Measurements from ENCODE around the gene HDAC4.

HDAC4 gene

DNA sequence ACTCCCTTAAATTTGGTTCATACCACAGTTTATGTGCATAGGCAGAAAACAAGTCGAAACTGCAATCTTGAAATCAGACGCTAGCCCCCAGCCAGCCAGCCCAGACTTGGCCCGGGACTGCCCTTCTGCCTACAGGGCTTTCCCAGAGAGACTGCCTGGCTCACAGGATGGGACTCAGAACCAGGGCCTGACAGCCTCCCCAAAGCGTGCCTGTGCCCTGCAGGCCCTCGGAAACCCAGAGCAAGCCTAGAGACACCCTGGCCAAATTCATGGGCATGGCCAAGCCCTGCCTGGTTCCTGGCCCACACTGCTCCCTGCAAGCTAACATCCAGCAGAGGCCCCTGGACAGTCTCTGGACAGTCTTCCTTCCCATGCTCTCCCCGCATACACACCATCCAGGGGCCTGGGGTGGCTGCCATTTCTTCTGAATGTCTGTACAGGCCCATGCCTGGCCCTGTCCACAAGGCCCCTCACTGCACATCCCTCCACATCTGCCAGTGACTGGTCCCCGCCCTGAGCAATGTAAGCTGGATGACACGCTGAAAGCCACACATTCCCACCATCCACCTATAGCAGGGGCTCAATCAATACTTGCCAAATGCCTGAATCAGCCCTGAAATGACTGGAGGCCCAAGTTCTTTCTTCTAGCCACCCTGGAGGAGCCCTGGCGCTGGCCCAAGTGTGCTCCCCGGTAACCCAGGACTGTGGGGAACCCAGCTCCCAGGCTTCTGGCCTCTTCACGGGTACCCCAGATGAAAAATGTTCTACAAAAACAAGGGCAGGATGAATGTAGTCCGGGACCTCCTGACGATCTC lies 73.1 kb downstream of the HDAC4 start:
- no peak for DNase-seq (ENCODE audit: low read depth in 2 of 2)

DNA sequence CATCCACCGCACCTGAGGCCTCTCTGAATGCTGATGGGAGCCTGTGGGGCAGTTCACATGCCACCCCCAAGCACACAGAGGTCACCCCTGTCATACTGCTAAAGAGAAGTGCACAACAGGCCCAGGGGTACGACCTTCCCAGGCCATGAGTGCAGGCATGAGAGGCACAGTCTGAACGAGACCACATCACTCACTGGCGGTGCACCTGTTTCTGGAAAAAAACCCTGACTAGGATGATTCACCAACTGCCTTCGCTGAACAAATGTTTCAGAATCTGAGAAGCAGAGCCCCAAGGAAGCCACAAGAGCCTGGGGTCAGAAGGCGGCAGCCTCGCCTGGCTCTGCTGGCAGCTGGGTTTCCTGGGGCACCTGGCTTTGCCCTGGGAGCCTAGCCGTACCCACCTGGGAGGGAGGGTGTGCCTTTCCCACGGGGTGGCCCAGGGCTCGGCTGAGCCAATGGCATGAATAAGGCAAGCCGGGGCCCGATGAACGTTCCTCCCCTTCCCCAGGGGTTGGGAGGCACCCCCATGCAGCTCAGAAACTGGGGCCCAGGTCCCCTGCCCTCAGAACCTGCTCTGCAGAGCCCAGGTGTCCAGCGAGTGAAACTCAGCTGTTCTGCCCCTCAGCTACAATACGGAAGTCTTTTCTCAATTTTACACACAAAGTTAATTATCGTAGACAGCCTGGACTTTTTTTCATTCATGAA lies 73.8 kb downstream of the HDAC4 start:
- DNase-seq (ENCODE audit: low read depth in 2 of 2), result no peak

DNA sequence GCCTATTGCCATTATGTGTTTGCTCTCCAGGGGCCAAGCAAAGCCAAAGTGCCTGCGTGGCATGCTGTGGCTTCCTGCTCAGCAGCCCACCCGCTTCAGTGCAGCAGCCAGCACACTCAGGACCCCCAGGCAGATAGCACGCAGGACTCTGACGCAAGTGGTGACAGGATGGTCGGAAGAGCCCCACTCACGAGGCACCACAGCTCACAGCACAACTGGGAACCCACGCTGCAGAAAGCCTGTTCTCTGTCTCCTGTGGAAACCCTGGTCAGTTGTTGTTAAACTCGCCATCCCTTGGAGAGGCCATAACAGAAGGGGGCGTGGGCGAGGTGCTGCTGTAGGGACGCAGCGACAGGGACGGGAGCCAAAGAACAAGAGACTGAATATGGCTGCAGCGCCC lies 76.4 kb downstream of the HDAC4 start:
- no peak for DNase-seq (ENCODE audit: low read depth in 2 of 2)

DNA sequence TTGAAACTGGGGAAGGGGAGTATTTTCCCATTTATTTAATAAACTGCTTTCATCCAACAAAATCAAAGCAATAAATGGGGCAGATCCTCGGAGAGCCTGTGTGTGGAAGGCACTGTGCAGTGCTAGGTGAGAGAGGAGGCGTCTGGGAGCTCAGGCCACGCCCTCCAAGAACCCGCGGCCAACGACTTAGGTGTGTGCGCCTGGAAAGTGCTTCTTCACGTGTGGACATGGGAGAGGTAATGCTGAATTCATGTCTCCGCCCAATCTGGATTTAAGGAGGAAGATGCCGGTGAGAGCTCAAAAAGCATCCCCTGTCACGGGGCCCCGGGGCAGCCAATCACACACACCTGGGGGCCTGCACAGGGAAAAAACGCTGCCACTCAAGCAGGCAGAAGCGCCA lies 77.4 kb downstream of the HDAC4 start:
- DNase-seq (ENCODE audit: low read depth in 2 of 2), result no peak

DNA sequence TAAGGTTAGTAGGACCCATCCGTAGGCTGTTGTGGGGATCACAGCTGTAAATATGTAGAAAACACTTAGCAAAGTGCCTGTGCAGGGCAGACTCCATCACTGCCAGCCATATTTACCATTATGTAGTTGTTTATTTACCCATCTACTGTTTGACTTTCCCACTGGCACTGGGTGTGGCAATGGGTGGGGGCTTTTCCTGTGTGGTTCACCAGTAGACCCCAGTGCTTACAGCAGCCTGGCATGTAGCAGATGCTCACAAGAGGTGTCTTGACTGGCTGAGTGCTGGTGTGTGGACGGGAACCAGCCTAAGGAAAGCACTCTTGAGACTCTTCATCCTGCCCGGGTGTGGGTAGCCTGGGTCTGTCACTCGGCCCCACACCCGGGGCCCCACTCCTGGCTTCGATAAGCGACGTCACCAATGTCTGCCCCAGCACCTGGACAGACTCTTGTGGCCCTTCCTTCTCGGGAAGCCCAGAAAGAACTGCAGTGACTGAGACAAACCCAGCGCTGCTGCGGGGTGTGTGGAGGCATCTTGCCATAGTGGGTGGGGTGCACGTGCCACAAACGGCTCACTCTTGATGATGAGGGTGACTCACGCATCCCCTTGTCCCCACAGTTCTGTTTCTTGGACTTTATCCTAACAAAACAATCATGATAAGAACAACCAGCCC lies 78.3 kb downstream of the HDAC4 start:
- DNase-seq (ENCODE audit: low read depth in 2 of 2), result no peak

DNA sequence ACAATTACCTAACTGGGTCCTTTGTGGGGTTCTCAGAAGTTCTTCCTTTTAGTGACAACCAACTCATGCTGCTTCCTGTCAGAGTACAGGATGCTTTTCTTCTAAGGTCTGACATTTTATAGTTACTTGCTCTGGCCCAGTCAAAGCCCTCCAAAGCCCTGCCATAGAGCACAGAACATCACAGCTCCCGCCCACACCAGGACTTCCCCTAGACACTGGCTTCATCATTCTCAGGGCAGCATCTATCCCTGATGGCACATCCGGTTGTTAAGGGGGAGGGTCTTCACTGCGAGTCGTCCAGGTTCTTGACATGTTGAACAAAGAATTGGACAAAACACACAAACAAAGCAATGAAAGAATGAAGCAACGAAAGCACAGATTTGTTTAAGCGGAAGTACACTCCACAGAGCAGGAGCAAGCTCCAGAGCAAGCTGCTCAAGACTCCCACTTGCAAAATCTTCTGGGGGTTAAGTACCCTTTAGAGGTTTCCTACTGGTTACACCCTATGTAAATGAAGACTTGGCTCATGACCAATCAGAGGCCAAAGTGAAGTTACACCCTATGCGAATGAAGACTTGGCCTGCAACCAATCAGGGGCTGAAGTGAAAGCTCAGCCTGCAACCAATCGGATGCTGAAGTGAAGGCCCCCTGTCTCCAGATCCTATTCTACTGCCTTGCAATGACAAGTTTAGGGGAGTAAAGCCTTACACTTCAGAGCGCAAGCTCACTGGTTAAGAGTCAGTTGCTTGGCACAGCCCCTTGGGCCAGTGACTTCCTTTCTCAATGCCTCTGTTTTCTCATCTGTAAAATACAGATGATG lies 79.0 kb downstream of the HDAC4 start:
- no peak for DNase-seq (ENCODE audit: low read depth in 2 of 2)

DNA sequence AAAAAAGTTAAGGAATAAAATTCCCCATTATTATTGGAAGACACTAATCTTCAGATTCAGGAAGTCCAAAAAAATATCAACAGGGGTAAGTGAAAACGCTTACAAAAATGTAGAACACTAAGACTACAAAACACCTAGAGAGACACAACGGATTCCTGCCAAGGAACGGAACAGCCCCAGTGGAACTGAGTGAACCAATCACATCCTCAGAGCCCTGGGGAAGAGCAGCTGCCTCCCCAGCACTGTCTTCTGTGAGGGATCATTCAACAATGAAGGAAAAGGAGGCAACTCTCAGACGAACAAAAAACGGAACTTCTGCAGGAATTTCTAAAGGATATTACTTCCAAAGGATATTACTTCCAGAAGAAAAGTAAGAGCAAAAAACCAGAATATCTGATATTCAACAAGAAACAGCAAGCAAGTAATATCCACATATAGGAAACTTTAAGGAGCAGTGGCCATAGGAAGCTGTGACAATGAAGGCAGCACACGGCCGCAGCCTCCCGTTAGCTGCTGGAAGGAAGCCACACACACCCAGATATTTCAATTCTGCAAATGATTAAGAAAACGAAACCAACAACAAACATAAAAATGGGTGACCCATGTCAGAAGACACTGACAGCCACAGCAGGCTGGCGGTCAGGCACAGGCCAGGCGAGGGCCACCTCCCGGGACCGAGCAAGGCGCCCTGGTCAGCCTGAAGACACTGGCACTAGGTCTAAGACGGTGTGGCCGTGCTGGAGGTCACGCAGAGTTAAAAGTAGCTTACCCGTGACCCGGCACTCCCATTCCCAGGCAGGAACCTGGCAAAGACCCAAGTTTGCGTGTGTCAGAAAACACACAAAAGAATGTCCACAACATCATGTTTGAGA lies 81.8 kb downstream of the HDAC4 start:
- DNase-seq (ENCODE audit: low read depth in 2 of 2), result no peak

DNA sequence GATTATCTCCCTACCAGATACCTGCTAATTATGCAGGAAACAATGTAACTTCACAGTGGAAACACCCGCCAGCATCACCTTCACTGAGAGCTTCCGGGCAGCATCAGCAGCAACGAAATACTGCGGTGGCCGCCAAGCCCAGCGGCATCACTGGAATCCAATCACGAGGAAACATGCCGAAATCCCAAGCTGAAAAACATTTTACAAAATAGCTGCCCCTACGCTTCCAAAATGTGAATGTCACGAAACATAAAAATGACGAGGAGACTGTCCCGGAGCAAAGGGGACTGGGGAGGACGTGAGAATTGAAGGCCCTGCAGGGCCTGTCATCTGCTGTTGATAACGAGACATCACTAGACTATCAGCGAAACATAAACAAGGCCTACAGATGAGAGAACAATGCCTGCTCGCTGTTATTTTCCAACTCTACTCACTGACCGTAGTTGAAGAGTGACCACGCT lies 82.6 kb downstream of the HDAC4 start:
- no peak for DNase-seq (ENCODE audit: low read depth in 2 of 2)

DNA sequence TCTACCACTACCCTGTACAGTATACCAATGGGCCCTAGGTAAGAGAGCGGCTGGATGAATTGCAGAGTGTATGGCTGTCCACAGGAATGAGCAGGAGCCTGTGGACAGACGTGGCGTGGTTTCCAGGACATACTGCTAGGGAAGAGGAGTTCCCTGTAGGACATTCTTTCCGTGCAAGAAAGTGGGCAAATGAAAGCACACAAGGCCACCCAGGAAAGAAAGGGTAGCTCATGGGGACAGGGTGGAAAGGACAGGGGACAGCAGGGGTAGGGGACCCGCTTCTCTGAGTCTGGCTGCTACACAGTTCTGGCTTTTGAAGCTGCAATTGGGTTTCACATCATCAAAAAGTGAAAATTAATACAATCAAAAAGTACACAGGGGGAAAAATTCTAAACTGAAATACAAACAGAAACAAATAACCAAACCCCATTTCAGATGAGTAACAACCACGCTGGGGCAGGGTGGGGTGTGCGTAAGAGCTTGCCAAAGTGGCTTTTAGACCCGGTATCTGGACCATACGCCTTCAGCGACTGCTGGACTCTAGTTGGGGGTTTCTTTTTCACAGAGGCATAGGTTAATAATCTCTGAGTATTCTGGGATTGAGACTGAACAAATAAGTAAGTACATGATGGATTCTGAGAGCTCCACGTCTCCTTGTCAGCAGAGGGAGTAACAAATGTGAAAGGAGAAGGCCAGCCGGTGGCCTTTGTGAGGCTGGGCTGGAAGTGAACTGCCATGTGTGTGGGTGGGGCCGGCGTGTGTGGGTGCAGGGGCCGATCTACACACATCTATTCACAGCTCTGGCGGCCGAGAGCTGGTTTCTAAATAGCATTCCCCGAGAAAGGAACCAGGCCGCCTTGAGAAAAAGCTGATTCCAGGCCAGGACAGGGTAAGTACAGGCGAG lies 84.0 kb downstream of the HDAC4 start:
- DNase-seq (ENCODE audit: low read depth in 2 of 2), result no peak

DNA sequence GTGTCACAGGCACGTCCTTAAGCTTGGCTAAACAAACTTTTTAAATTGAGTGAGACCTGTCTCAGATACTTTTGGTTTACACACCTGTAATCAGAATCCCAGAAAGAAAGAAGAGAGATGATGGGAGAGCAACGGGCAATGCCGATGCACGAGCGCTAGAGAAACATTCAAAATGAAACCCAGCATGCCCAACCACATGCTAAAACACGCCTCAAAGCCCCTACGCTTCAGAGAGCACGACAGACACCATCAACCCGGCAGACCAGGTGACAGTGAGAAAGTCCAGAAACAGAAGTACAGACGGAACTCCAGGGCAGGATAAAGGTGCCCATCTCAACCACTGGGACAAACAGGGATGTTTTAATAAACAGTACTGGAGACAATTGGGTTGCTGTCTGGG lies 85.5 kb downstream of the HDAC4 start:
- no peak for DNase-seq (ENCODE audit: low read depth in 2 of 2)

DNA sequence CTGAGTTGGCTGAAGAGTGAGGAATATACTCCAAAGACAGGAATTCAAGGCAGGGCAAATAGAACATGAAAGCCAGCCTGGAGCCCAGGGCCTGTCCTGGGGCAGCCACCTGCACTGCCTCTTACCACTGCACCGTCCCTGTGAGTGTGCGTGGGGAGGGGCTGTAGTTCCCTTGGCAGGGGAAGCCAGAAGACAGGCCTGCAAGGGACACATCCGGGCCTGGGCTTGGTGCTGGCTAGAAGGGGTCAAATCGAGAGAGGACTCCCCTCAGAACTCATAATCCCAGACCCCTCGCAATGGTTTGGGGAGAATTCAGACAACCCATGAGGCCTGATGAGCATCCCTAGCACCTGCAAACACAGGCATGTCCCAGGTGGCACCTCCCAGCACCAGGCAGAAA lies 87.0 kb downstream of the HDAC4 start:
- no peak for DNase-seq (ENCODE audit: low read depth in 2 of 2)

DNA sequence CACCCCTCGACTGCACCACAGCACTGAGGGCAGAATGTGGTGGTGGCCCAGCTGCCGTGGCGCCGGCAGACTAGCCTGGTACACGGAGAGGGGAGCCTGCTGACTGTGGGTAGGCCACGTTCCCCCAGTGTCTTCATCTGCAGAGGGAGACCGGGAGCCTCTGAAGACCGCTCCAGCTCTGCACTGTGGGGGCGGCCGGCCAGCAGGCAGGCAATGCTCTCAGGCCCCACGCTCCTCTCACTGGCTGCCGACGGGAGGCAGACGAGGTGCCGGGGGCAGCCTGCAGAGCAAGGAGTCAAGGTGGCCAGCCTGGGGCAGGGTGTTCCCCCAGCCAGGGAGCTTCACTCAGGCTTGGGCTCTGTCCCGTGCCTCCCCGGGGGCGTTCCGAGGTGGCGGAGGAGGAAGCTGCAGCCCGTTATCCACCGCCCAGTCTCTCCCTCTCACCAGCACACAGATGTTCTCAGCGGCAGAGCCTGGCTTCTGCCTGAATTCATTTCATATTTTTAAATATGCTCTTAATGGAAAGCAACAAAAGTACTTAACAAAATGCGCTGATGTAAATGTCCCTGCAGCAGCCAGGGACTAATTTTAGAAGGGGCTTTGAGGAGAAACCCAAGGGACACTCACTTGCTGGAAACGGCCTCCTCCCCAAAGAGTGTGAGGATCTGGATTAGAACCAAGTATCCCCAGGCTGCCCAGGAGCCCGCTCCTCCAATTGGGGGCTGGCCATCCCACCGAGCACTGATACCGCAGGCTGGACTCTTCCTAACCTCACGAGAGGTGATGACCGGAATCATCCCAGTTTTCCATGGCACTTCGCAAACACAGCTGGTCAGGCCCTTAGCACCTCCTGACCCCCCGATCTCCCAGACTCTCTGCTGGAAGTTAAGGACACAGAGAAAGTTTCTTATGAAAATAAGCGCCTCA lies 87.8 kb downstream of the HDAC4 start:
- no peak for DNase-seq (ENCODE audit: low read depth in 2 of 2)

DNA sequence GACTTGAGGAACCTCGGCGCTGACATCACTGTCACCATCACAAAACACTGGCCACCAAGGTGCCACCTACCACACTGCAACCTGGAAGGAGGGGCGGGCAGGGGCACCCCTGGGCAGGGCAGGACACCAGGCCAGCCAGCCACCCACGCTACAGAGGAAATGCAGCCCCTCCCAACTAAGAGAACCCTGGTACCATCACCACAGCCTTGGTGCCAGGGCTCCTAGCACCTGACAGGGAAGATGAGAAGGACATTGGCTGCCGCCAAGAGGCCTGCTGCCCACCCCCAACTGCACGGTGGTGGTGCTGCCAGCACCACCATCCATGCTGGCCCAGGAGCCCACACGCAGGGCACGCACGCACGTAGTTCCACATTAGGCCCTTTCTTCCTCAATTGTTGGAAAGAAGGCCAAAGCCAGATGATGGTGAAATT lies 88.7 kb downstream of the HDAC4 start:
- no peak for DNase-seq (ENCODE audit: low read depth in 2 of 2)

DNA sequence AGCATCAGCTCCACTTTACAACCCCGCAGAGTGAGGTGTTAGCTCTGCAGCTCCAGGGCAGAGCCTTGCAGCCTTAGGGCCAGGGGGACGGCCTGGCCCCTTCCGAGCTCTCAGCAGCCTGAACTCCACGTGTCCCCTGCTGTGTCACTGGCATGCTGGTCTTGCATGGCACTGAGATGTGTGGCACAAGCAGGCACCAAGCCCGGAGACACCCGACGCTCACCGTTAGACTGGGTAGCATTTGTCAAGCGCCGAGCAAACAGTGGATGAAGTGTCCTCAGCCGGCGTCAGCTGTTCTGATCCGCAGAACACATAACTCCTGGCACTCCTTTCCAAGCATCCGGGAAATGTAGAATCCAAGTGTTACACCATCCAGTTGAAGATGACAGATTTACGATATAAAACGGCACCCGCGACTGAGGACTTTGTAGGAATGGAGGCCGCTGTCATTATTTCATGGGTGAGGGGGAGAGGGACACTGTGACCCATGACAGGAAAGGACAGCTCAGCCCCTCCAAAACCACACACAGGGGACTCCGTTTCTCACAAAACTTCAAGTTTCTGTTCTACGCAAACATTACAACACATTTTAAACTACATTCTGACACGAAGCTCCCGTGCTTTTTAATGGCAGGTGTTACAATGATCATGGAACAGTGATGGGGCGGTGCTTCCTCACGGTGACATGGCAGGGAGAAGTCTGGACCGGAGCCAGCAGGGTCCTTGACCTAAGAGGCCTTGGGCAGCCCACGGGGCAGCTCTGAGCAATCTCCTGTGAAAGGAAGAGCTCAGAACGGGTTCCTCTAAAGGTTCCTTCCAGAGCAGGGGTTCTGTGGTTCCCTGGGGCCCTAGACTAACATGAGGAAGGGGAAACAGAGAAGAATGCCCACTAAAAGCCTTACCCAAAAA lies 89.4 kb downstream of the HDAC4 start:
- DNase-seq (ENCODE audit: low read depth in 2 of 2), result no peak

DNA sequence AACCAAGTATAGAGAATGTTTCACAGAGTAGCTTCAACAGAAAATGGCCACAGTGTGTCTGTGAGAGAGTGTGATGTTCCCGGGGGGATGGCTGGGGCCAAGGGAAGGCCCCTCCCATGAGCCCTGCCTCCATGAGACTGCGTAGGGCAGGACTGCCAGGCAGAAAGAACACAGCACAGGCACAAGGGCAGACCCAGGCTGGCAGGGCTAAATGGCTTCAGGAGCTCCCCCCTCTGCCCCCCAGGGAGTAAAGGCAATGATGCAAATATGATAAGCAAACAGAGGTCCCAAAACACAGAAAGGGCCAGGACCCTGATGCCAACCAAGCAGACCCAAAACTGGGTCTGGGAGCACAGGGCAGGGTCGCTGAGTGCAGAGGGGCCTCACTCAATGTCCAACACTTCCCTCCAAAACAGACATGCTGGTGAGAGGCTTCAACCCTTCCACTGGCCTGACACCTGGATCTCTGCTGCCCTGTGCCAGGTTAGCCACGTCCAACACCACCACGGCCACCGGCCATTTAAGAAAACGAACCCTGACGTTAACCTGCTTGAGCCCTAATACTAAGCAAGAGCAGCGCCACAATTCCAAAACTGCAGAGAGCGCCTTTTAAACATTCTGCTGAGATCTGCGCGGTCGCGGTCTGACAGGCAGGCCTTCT lies 90.3 kb downstream of the HDAC4 start:
- DNase-seq (ENCODE audit: low read depth in 2 of 2), result no peak

DNA sequence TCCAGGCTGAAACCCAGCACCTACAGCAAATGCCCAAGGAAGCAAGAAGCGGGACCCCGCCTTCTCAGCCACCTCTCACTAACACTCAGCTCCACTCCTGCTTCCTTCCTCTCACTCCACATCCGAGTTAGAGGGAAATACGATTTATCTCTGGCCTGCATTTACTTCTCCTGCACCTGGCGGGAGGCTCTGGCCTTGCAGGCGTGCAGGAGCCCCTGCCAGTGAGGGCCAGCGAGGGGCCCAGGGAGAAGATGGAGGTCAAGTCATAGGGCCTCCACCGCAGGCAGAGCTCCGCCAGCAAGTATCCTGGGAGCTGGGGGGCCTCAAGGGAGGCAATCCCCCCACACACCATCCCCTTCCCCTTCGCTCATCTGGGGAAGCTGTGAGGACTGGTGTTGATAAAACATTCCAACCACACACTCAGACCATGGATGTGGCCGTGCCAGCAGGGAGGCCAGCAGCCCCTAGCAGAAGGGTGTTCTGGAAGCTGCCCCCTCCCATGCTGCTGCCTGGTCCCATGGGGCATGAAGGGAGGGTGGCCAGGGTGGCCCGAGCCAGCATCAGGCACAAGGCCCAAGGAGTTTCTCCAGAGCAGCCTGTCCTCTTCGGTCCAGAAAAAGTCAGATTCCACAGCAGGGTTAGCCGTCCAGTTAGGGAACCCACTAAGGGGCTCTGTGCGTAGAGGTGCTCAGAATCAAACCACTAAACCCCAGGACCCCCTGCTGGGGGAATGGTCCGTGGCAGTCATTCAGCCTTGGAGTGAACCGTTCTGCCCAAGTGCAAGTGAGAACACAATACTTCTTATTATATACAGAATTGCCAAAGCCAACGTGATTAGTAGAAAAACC lies 91.2 kb downstream of the HDAC4 start:
- no peak for DNase-seq (ENCODE audit: low read depth in 2 of 2)

Data from fibroblast of skin of left quadriceps (primary cell).